Body of pancreas (tissue), 4 donors: ENCODE data around the gene MYBBP1A.

Experiments used
- POLR2A ChIP-seq, 3 donors: fragments of 450-650 bp; IDR thresholded peaks; one replicate each; pipeline ENCODE4 v1.6.1; 2016; ENCODE audit warnings: antibody characterized with exemption in 3 of 3, mild to moderate bottlenecking in 2 of 3
- TF ChIP-seq, protein P1 (sequence below), 7 experiments: fragments of 450-650 bp in 4 of 7; fragments of 200-600 bp in 3 of 7; sonication (generic) in 3 of 7; IDR thresholded peaks; one replicate each; pipeline ENCODE4 v1.5.1; 2016 to 2019; ENCODE audit warnings: antibody characterized with exemption in 7 of 7

DNA sequence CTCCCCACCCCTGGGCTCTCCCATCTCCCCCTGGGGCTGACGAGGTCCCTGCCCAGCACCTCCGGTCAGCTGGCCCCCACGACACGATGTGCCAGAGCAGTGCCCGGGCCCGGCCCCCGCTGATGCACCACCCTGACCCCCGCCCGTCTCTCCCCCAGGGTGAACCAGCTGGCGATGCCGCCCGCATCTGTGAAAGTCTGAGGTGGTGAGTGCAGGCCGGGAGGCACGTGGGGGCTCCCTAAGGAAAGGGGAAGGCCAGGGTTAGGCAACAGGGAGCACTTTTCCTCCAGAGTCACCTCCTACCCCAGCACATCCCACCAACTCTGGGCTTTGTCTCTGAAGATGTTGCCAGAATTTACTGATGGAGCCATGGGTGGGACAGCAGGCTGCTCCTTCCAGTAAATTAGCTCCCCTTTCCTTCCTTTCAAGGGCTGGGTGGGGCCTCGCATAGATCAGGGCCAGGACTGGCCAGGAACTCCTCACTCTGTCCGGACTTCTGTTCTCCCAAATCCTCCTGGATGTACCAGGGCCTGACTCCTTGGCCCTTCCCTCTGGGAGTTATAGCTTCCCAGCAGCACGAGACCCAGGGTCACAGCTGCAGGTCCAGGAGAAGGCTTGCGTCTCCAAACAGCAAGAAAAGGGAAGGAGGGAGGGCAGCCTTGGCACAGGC lies 18.3 kb downstream of the MYBBP1A start:
- TF ChIP-seq, protein P1, sequence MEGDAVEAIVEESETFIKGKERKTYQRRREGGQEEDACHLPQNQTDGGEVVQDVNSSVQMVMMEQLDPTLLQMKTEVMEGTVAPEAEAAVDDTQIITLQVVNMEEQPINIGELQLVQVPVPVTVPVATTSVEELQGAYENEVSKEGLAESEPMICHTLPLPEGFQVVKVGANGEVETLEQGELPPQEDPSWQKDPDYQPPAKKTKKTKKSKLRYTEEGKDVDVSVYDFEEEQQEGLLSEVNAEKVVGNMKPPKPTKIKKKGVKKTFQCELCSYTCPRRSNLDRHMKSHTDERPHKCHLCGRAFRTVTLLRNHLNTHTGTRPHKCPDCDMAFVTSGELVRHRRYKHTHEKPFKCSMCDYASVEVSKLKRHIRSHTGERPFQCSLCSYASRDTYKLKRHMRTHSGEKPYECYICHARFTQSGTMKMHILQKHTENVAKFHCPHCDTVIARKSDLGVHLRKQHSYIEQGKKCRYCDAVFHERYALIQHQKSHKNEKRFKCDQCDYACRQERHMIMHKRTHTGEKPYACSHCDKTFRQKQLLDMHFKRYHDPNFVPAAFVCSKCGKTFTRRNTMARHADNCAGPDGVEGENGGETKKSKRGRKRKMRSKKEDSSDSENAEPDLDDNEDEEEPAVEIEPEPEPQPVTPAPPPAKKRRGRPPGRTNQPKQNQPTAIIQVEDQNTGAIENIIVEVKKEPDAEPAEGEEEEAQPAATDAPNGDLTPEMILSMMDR (IDR thresholded peaks at IDR 0.05): no peak
- no peak for TF ChIP-seq POLR2A (IDR thresholded peaks at IDR 0.05)
